Measurements from ENCODE around the gene DNAJC4.
A peak's percentile ranks its signal among the peaks of the same experiment; 100 is the strongest.

Gene DNAJC4

GRCh38 chr11:64269540-64270220 is 39.3 kb downstream of the DNAJC4 start:
- peak overlapping the region; percentile 59 for H3K4me3 ChIP-seq (ENCODE audit: low read length)
- peak; percentile 100 for DNase-seq (ENCODE audit: low read depth)
- peak; percentile 2 for TF ChIP-seq CTCF (IDR thresholded peaks at IDR 0.05; ENCODE audit: insufficient read depth, low read depth, low read length, missing control alignments)

- DNase-seq (ENCODE audit: low read depth) = no peak
- no peak overlapping the region for H3K4me3 ChIP-seq (ENCODE audit: low read length)
- TF ChIP-seq CTCF (IDR thresholded peaks at IDR 0.05; ENCODE audit: insufficient read depth, low read depth, low read length, missing control alignments) = no peak
These were observed 44.9 kb downstream of the DNAJC4 start for GRCh38 chr11:64275031-64275800.

- no peak overlapping the region for H3K4me3 ChIP-seq (ENCODE audit: low read length)
- no peak for TF ChIP-seq CTCF (IDR thresholded peaks at IDR 0.05; ENCODE audit: insufficient read depth, low read depth, low read length, missing control alignments)
- DNase-seq (ENCODE audit: low read depth) = no peak
These were observed 45.5 kb downstream of the DNAJC4 start for GRCh38 chr11:64275841-64276240.

- H3K4me3 ChIP-seq (ENCODE audit: low read length) = no peak overlapping the region
- peak; percentile 96 for DNase-seq (ENCODE audit: low read depth)
- TF ChIP-seq CTCF (IDR thresholded peaks at IDR 0.05; ENCODE audit: insufficient read depth, low read depth, low read length, missing control alignments) = no peak
These were observed 46.5 kb downstream of the DNAJC4 start for GRCh38 chr11:64276653-64277431.

GRCh38 chr11:64278576-64279190 is 48.3 kb downstream of the DNAJC4 start:
- no peak overlapping the region for H3K4me3 ChIP-seq (ENCODE audit: low read length)
- no peak for DNase-seq (ENCODE audit: low read depth)
- TF ChIP-seq CTCF (IDR thresholded peaks at IDR 0.05; ENCODE audit: insufficient read depth, low read depth, low read length, missing control alignments) = no peak

- no peak for TF ChIP-seq CTCF (IDR thresholded peaks at IDR 0.05; ENCODE audit: insufficient read depth, low read depth, low read length, missing control alignments)
- no peak for DNase-seq (ENCODE audit: low read depth)
- no peak overlapping the region for H3K4me3 ChIP-seq (ENCODE audit: low read length)
These were observed 51.8 kb downstream of the DNAJC4 start for GRCh38 chr11:64281957-64282770.
